GM18951 (cell line): ENCODE results near the gene TPM1.

Source experiments
- POLR2A ChIP-seq: IDR thresholded peaks from 4 replicates; pipeline ENCODE4 v1.6.1; 2011; ENCODE audit warnings: mild to moderate bottlenecking; ENCODE audit not compliant: insufficient read length, insufficient read depth; ENCODE audit errors: extremely low read depth
- in situ Hi-C: fragments of 300-500 bp; cut with MboI; formaldehyde crosslinking; loops from one replicate; pipeline ENCODE4 v1.12.0; 2022; ENCODE audit warnings: low sequenced_read_pairs, mixed read lengths, inconsistent platforms; ENCODE audit not compliant: unreplicated experiment

The TPM1 gene

GRCh38 chr15:63049783-63050371, 7.3 kb downstream of the TPM1 start:
- in situ Hi-C loops: no loop called here
- TF ChIP-seq POLR2A: no peak

GRCh38 chr15:63050731-63051155, 8.2 kb downstream of the TPM1 start:
- TF ChIP-seq POLR2A: no peak
- in situ Hi-C loops: no loop called here

- in situ Hi-C loops: no loop called here
Measured at GRCh38 chr15:63051156-63052066, 8.9 kb downstream of the TPM1 start.

GRCh38 chr15:63052077-63052841, 9.7 kb downstream of the TPM1 start:
- TF ChIP-seq POLR2A: no peak
- in situ Hi-C loops: no loop called here

More at GRCh38 chr15:63051156-63052066, 8.9 kb downstream of the TPM1 start:
- no peak for TF ChIP-seq POLR2A

- in situ Hi-C loops: no loop called here
- no peak for TF ChIP-seq POLR2A
Measured at GRCh38 chr15:63052961-63053698, 10.6 kb downstream of the TPM1 start.

GRCh38 chr15:63054281-63054683, 11.7 kb downstream of the TPM1 start:
- in situ Hi-C loops: no loop called here
- TF ChIP-seq POLR2A: no peak

GRCh38 chr15:63054985-63055384, 12.4 kb downstream of the TPM1 start:
- in situ Hi-C loops: no loop called here
- TF ChIP-seq POLR2A: no peak

- no peak for TF ChIP-seq POLR2A
- in situ Hi-C loops: no loop called here
Measured at GRCh38 chr15:63056829-63057228, 14.3 kb downstream of the TPM1 start.

GRCh38 chr15:63057468-63058345, 15.2 kb downstream of the TPM1 start:
- TF ChIP-seq POLR2A: no peak
- in situ Hi-C loops: no loop called here

GRCh38 chr15:63059075-63059474, 16.5 kb downstream of the TPM1 start:
- no peak for TF ChIP-seq POLR2A
- in situ Hi-C loops: no loop called here

- in situ Hi-C loops: no loop called here
- no peak for TF ChIP-seq POLR2A
Measured at GRCh38 chr15:63059573-63060216, 17.1 kb downstream of the TPM1 start.

GRCh38 chr15:63060699-63061098, 18.2 kb downstream of the TPM1 start:
- in situ Hi-C loops: no loop called here
- no peak for TF ChIP-seq POLR2A

GRCh38 chr15:63061975-63062374, 19.4 kb downstream of the TPM1 start:
- no peak for TF ChIP-seq POLR2A
- in situ Hi-C loops: no loop called here
